Activated CD4-positive, alpha-beta memory T cell treated with anti-CD3 and anti-CD28 coated beads for 36 hours (primary cell): ENCODE measurements around the gene RABEP2. TPM values are rescaled to one million over a fixed set of nuclear protein-coding genes. Genes with fewer than 3 reads are reported as not detected.
"Not testable (repeated sequence)": the region's sequence is repeated elsewhere in the genome, so short reads cannot be mapped to it uniquely, and the experiment has no call there.

Experiments
- CTCF ChIA-PET: fragments of 350-600 bp; sonication (Branson Sonifier 250); formaldehyde crosslinking; loops from one replicate; lab custom pipeline; 2021; ENCODE audit warnings: antibody characterized with exemption, inconsistent platforms; lab: Charles Lee
- POLR2A ChIA-PET: fragments of 350-600 bp; sonication (Branson Sonifier 250); formaldehyde crosslinking; loops from one replicate; lab custom pipeline; 2021; ENCODE audit warnings: antibody characterized with exemption; lab: Charles Lee
- DNase-seq: peaks from one replicate; pipeline ENCODE4 v3.0.0-alpha.2; 2020
- H3K27ac Mint-ChIP-seq: one replicate; pipeline ENCODE4 v1.8.0; 2021; ENCODE audit warnings: mixed read lengths
- H3K27me3 Mint-ChIP-seq: one replicate; pipeline ENCODE4 v1.8.0; 2021; ENCODE audit warnings: mixed read lengths
- H3K36me3 Mint-ChIP-seq: one replicate; pipeline ENCODE4 v1.8.0; 2021; ENCODE audit warnings: mixed read lengths
- H3K4me1 Mint-ChIP-seq: one replicate; pipeline ENCODE4 v1.8.0; 2021; ENCODE audit warnings: low read depth, mixed read lengths
- H3K4me3 Mint-ChIP-seq: one replicate; pipeline ENCODE4 v1.8.0; 2021; ENCODE audit warnings: mild to moderate bottlenecking, mixed read lengths
- H3K9me3 Mint-ChIP-seq: one replicate; pipeline ENCODE4 v1.8.0; 2021; ENCODE audit warnings: mixed read lengths
- intact Hi-C: fragments of 100-400 bp; cut with micrococcal nuclease; formaldehyde crosslinking; loops from one replicate; pipeline ENCODE4 v1.15.1; 2023
- total RNA-seq, 2 experiments: library from RNA; stranded (reverse); gene quantifications; one replicate each; pipeline ENCODE4 v1.2.3, GENCODE V29; 2021

Gene RABEP2
- total RNA-seq, 2 experiments from 2014 or later: 11.3 to 12.0 TPM

- ChIA-PET POLR2A (no interaction called here), CTCF (interaction anchor here (1.4 kb wide), 1 partner anchor 11 kb away, joined by 3 read pairs; no protein-coding TSS in a partner anchor)
- intact Hi-C loops: loop anchor here (5.0 kb wide), 1 partner anchor 43 kb away; the partner anchor contains the start of gene RABEP2
- Mint-ChIP-seq H3K27me3 (peaks cover 7% of the 10 kb centered on the region), H3K9me3 (no peaks in the 10 kb centered on the region), H3K27ac (no peak overlapping the region), H3K4me1 (peaks cover 13% of the 10 kb centered on the region), H3K36me3 (no peaks in the 10 kb centered on the region), H3K4me3 (no peak overlapping the region)
- no peak for DNase-seq
Measured at GRCh38 chr16:28884045-28884444, 41.0 kb downstream of the RABEP2 start.

DNA sequence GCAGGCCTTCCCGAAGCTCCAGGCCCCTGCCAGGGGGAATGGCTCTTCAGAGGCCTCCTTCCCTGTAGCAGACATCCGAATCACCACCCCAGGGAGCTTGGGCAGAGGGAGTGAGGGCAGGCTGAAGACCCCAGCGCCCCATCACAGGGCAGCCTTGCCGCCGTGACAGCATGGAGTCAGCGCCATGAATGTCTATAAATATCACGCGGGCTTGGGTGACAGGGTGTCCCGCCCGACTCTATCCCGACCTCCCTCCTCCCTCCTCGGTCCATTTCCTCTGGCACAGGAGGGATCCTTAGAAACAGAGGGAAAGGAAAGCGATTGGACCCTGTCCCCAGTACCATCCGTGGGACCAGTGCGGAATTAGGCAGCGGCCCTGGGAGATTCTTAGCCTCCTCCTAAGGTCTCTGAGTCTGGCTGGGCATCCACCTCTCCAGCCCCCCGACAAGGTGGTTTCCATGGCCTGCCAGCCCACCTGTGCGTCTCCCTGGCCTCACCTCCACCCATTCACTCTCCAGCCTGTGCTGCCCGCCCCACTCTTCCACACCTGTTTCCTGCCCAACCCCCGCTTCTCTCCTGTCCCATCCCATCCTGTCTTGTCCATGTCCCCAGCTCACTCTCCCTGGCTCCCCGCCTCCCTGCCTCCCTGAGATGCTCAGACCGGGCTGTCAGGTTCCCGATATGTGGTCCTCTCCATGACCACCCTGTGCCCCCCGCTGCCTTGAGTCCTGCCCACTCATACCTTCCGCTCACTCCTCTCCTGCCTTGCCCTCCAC, 41.6 kb downstream of the RABEP2 start:
- DNase-seq: no peak
- CTCF ChIA-PET: interaction anchor here (1.4 kb wide), 1 partner anchor 10 kb away, joined by 3 read pairs; no protein-coding TSS in a partner anchor
- peaks cover 19% of the 10 kb centered on the region for H3K4me1 Mint-ChIP-seq
- H3K27me3 Mint-ChIP-seq: peaks cover 7% of the 10 kb centered on the region
- H3K4me3 Mint-ChIP-seq: no peak overlapping the region
- intact Hi-C loops: loop anchor here (5.0 kb wide), 1 partner anchor 44 kb away; the partner anchor contains the start of gene RABEP2
- POLR2A ChIA-PET: no interaction called here
- H3K27ac Mint-ChIP-seq: no peak overlapping the region
- no peaks in the 10 kb centered on the region for H3K36me3 Mint-ChIP-seq
- no peaks in the 10 kb centered on the region for H3K9me3 Mint-ChIP-seq

- H3K4me3 Mint-ChIP-seq: no peak overlapping the region
- no peak overlapping the region for H3K27ac Mint-ChIP-seq
- intact Hi-C loops: loop anchor here (5.0 kb wide), 1 partner anchor 45 kb away; the partner anchor contains the start of gene RABEP2
- peaks cover 20% of the 10 kb centered on the region for H3K4me1 Mint-ChIP-seq
- no peak for DNase-seq
- H3K9me3 Mint-ChIP-seq: no peaks in the 10 kb centered on the region
- H3K36me3 Mint-ChIP-seq: no peaks in the 10 kb centered on the region
- POLR2A ChIA-PET: no interaction called here
- H3K27me3 Mint-ChIP-seq: peaks cover 7% of the 10 kb centered on the region
- CTCF ChIA-PET: no interaction called here
Measured at GRCh38 chr16:28882551-28883160, 42.4 kb downstream of the RABEP2 start.

- peaks cover 20% of the 10 kb centered on the region for H3K4me1 Mint-ChIP-seq
- H3K9me3 Mint-ChIP-seq, H3K27ac Mint-ChIP-seq, H3K36me3 Mint-ChIP-seq, CTCF ChIA-PET, H3K27me3 Mint-ChIP-seq, DNase-seq, POLR2A ChIA-PET, H3K4me3 Mint-ChIP-seq: not testable (repeated sequence)
- intact Hi-C loops: loop anchor here (2.0 to 5.0 kb wide), 3 partner anchors 19 to 63 kb away; partner anchors contain the start of genes RABEP2 and SH2B1
Measured at GRCh38 chr16:28881565-28881964, 43.5 kb downstream of the RABEP2 start.

- Mint-ChIP-seq H3K9me3 (no peaks in the 10 kb centered on the region), H3K4me1 (peaks cover 20% of the 10 kb centered on the region), H3K36me3 (no peaks in the 10 kb centered on the region), H3K27me3 (peaks cover 7% of the 10 kb centered on the region), H3K27ac (no peak overlapping the region), H3K4me3 (peak overlapping the region; percentile 55)
- intact Hi-C loops: loop anchor here (2.0 to 5.0 kb wide), 3 partner anchors 18 to 64 kb away; partner anchors contain the start of genes RABEP2 and SH2B1
- ChIA-PET POLR2A (interaction anchor here (1.7 to 3.0 kb wide), 2 partner anchors 42 to 59 kb away, joined by 4 to 9 read pairs; partner anchors contain the start of gene ATXN2L), CTCF (interaction anchor here (2.8 kb wide), 1 partner anchor 64 kb away, joined by 15 read pairs; no protein-coding TSS in a partner anchor)
- no peak for DNase-seq
Measured at GRCh38 chr16:28880955-28881354, 44.1 kb downstream of the RABEP2 start.

DNA sequence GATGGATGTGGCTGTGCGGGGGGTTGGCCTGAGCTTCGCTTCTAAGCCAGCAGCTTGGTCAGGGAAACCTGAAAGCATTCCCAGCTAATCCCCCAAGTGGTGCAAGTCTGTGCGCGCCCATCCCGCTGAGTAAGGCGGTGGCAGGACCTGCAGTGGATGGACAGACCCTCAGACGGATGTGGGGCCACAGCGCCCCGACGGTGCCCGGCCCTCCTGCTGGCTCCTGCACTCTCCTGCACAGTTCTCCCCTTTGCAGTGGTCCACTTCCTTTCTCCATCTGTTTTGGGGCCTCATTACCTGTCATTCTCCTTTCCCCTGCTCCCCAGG, 44.5 kb downstream of the RABEP2 start:
- no peaks in the 10 kb centered on the region for H3K9me3 Mint-ChIP-seq
- ChIA-PET CTCF (interaction anchor here (1.8 to 2.8 kb wide), 2 partner anchors 56 to 64 kb away, joined by 5 to 15 read pairs; no protein-coding TSS in a partner anchor), POLR2A (interaction anchor here (1.1 to 3.0 kb wide), 3 partner anchors 10 to 58 kb away, joined by 3 to 9 read pairs (median 4); partner anchors contain the start of gene ATXN2L)
- H3K4me3 Mint-ChIP-seq: peak overlapping the region; percentile 55
- no peaks in the 10 kb centered on the region for H3K36me3 Mint-ChIP-seq
- peaks cover 20% of the 10 kb centered on the region for H3K4me1 Mint-ChIP-seq
- peaks cover 7% of the 10 kb centered on the region for H3K27me3 Mint-ChIP-seq
- intact Hi-C loops: loop anchor here (2.0 to 5.0 kb wide), 3 partner anchors 18 to 64 kb away; partner anchors contain the start of genes RABEP2 and SH2B1
- no peak overlapping the region for H3K27ac Mint-ChIP-seq
- DNase-seq: no peak

DNA sequence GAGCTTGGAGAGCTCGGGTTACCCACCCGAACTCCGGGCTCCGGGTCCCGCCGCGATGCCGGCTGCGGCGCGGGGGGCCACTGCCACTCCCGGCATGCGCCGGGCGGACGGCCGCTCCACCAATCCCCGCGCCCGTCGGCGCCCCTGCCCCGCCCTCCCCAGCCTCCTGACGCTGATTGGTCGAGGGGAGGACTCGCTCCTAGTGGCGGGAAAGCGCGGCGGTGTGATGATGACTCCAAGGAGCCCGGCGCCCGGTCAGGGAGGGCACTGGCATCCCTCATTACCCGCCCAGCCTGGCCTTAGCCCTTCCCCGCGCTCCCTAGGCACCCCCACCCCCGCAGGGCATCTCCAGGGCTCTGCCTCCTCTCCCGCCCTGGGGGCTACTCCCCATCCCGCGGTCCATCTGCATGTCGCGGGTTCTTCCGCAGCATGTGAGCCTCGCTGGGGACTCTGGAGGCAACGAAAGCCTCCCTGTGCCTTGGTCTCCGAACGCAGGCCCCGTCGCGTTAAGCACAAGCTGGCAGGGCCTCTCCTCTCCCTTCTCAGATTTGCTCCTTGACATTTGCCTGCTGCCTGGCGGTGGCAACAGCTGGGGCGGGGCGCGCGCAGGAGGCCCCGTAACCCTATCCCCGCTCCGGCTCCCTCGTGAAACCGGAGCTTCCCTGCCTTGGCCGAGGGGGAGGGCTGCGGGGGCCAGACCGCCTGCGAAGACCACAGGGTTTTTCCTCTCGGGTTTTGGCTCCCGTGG, 45.0 kb downstream of the RABEP2 start:
- H3K4me1 Mint-ChIP-seq: peaks cover 20% of the 10 kb centered on the region
- intact Hi-C loops: loop anchor here (1.0 to 5.0 kb wide), 4 partner anchors 17 to 65 kb away; partner anchors contain the start of genes RABEP2, SH2B1 and TUFM
- ChIA-PET CTCF (interaction anchor here (1.7 to 2.8 kb wide), 3 partner anchors 15 to 65 kb away, joined by 5 to 15 read pairs (median 7); no protein-coding TSS in a partner anchor), POLR2A (interaction anchor here (0.6 to 3.0 kb wide), 6 partner anchors 9 to 58 kb away, joined by 3 to 9 read pairs (median 4); partner anchors contain the start of genes ATXN2L and SH2B1)
- H3K36me3 Mint-ChIP-seq: no peaks in the 10 kb centered on the region
- peak; percentile 96 for DNase-seq
- peak overlapping the region; percentile 88 for H3K4me3 Mint-ChIP-seq
- H3K27ac Mint-ChIP-seq: peak overlapping the region; percentile 13
- H3K9me3 Mint-ChIP-seq: no peaks in the 10 kb centered on the region
- peaks cover 7% of the 10 kb centered on the region for H3K27me3 Mint-ChIP-seq

- DNase-seq: no peak
- intact Hi-C loops: loop anchor here (1.0 kb wide), 1 partner anchor 33 kb away; the partner anchor contains the start of gene TUFM
- Mint-ChIP-seq H3K36me3 (peaks cover under 1% of the 10 kb centered on the region), H3K4me3 (peak overlapping the region; percentile 88), H3K27ac (no peak overlapping the region), H3K27me3 (peaks cover 7% of the 10 kb centered on the region), H3K4me1 (peaks cover 20% of the 10 kb centered on the region), H3K9me3 (no peaks in the 10 kb centered on the region)
- ChIA-PET CTCF (interaction anchor here (1.7 to 2.8 kb wide), 3 partner anchors 15 to 65 kb away, joined by 5 to 15 read pairs (median 7); no protein-coding TSS in a partner anchor), POLR2A (interaction anchor here (0.6 to 3.0 kb wide), 6 partner anchors 8 to 57 kb away, joined by 3 to 9 read pairs (median 4); partner anchors contain the start of genes ATXN2L and SH2B1)
Measured at GRCh38 chr16:28879261-28879840, 45.7 kb downstream of the RABEP2 start.

GRCh38 chr16:28878083-28878926, 46.7 kb downstream of the RABEP2 start, which contains the start of gene ATP2A1:
Gene ATP2A1 (plus strand): TSS chr16:28878488. CDS start chr16:28878672, 184 bp downstream.
- ChIA-PET CTCF (interaction anchor here (1.5 to 2.8 kb wide), 4 partner anchors 14 to 67 kb away, joined by 4 to 15 read pairs (median 6); no protein-coding TSS in a partner anchor), POLR2A (interaction anchor here (2.0 to 3.0 kb wide), 2 partner anchors 14 to 56 kb away, joined by 7 to 9 read pairs; partner anchors contain the start of genes ATXN2L and SH2B1)
- Mint-ChIP-seq H3K4me1 (peaks cover 20% of the 10 kb centered on the region), H3K4me3 (peak within 1 kb of the TSS; percentile 88), H3K27ac (no peak within 1 kb of the TSS), H3K9me3 (no peaks in the 10 kb centered on the region), H3K27me3 (peaks cover 7% of the 10 kb centered on the region), H3K36me3 (peaks cover 2% of the 10 kb centered on the region)
- no peak for DNase-seq
- intact Hi-C loops: no loop called here

- Mint-ChIP-seq H3K4me3 (no peak overlapping the region), H3K27me3 (peaks cover 7% of the 10 kb centered on the region), H3K4me1 (peaks cover 20% of the 10 kb centered on the region), H3K9me3 (no peaks in the 10 kb centered on the region), H3K36me3 (peaks cover 2% of the 10 kb centered on the region), H3K27ac (no peak overlapping the region)
- CTCF ChIA-PET: interaction anchor here (1.5 kb wide), 1 partner anchor 67 kb away, joined by 4 read pairs; no protein-coding TSS in a partner anchor
- intact Hi-C loops: no loop called here
- no peak for DNase-seq
- POLR2A ChIA-PET: no interaction called here
Measured at GRCh38 chr16:28877655-28878000, 47.4 kb downstream of the RABEP2 start.
